NT2/D1 (cell line): ENCODE measurements around the gene RPN2.

Experiments used
- DNase-seq: peaks from one replicate; pipeline ENCODE4 v3.0.0-alpha.2; 2011; ENCODE audit warnings: low read depth, low spot score
- H3K27me3 ChIP-seq: 2 replicates; pipeline ENCODE4 v1.6.0; 2011; ENCODE audit warnings: mild to moderate bottlenecking; ENCODE audit not compliant: insufficient read length, insufficient read depth
- H3K36me3 ChIP-seq: 2 replicates; pipeline ENCODE4 v1.6.1; 2011; ENCODE audit warnings: mild to moderate bottlenecking, low read length, mixed read lengths; ENCODE audit not compliant: insufficient read depth, insufficient read length
- H3K4me1 ChIP-seq: 2 replicates; pipeline ENCODE4 v1.5.1; 2011; ENCODE audit not compliant: insufficient read depth, insufficient read length
- H3K4me3 ChIP-seq: 2 replicates; pipeline ENCODE4 v1.5.1; 2011; ENCODE audit warnings: low read depth; ENCODE audit not compliant: insufficient read length
- H3K9ac ChIP-seq: 2 replicates; pipeline ENCODE4 v1.6.0; 2011; ENCODE audit warnings: low read depth; ENCODE audit not compliant: insufficient read length
- H3K9me3 ChIP-seq: 2 replicates; pipeline ENCODE4 v1.5.1; 2011; ENCODE audit warnings: mild to moderate bottlenecking, low read length; ENCODE audit not compliant: insufficient read depth
- SUZ12 ChIP-seq: IDR thresholded peaks from 2 replicates; pipeline ENCODE4 v1.6.1; 2011; ENCODE audit not compliant: insufficient read length, insufficient read depth; ENCODE audit errors: extremely low read depth
- YY1 ChIP-seq: IDR thresholded peaks from 2 replicates; pipeline ENCODE4 v1.6.1; 2011; ENCODE audit not compliant: insufficient read length, insufficient read depth
- ZNF274 ChIP-seq: IDR thresholded peaks from 2 replicates; pipeline ENCODE4 v1.6.1; 2011; ENCODE audit warnings: mild to moderate bottlenecking, low read depth, low read length

The RPN2 gene

DNA sequence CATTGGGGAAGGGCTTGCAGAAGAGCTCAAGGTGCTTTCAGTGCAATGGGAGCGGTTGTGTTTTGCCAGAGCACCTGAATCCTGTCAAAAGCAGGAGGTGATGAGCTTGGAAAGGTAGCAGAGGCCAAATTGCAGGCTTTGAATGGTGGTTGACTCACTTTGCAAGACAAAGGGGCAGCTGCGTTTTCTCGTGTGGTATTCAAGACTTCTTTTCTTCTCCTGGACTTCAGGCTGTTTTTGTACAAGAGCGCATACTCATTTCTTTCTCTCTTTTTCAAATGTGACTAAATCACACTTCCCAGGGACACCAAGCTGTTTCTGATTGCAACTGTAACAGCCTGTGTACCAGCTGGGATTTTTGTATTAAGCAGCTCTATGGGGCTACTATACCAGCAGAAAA is 50.2 kb downstream of the RPN2 start:
- TF ChIP-seq YY1 (no peak), ZNF274 (no peak), SUZ12 (no peak)
- DNase-seq, result peak; percentile 79
- Histone ChIP-seq H3K36me3 (peaks cover 99% of the 10 kb centered on the region), H3K9ac (no peak overlapping the region), H3K4me1 (peaks cover 7% of the 10 kb centered on the region), H3K9me3 (no peaks in the 10 kb centered on the region), H3K27me3 (no peaks in the 10 kb centered on the region), H3K4me3 (no peak overlapping the region)

DNA sequence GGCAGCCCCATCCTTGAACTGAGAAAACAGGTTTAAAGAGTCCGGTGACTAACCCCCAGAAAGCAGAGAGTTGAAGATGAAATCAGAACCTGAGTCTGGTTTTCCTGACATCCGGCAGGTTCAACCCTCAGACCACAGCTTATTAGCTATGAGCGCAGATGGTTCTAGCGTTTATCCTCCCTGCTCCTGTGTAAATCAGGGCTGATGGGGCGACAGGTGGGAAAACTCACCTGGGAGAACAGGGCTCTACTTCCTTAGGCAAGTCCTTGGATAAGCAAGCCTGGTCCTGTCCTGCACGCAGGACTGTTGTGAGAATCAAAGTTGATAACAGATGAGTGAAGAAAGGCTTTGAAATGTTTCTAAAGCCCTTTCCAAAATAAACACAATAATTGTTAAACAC is 51.1 kb downstream of the RPN2 start:
- Histone ChIP-seq H3K9ac (no peak overlapping the region), H3K9me3 (no peaks in the 10 kb centered on the region), H3K27me3 (no peaks in the 10 kb centered on the region), H3K36me3 (peaks cover 99% of the 10 kb centered on the region), H3K4me1 (peaks cover 7% of the 10 kb centered on the region), H3K4me3 (no peak overlapping the region)
- TF ChIP-seq ZNF274 (no peak), SUZ12 (no peak), YY1 (no peak)
- no peak for DNase-seq

DNA sequence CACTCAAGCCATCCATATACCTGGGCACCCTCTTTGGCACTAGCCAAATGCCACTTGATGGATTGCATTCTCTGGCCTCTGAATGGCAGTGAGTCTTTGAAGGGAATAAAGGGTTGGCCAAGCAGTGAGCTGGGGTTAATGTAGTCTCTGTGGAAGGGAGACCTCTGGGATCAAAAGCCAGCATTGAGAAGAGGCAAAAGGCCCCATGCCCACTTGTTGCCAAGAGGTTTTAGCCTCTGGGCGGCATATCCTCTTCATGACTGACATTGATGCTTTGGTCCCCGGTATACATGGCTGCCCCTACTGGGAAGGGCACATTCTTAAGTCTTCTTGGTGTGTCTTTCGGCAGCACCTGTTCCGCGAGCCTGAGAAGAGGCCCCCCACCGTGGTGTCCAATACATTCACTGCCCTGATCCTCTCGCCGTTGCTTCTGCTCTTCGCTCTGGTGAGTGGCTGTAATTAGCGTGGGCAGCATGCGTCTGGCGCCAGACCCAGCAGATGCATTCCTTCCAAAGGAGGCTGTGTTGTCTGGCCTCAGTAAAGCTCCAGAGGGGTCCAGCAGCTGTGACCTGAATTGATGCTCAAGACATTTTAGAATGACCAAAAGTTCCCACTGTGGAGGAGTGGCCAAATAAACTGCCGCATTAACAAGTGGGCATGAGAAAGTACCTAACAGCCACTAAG is 53.0 kb downstream of the RPN2 start:
- no peak for TF ChIP-seq ZNF274
- no peak for TF ChIP-seq YY1
- no peak for TF ChIP-seq SUZ12
- Histone ChIP-seq H3K9ac (no peak overlapping the region), H3K27me3 (no peaks in the 10 kb centered on the region), H3K4me1 (peaks cover 4% of the 10 kb centered on the region), H3K9me3 (no peaks in the 10 kb centered on the region), H3K4me3 (no peak overlapping the region), H3K36me3 (peaks cover 97% of the 10 kb centered on the region)
- DNase-seq, result no peak

DNA sequence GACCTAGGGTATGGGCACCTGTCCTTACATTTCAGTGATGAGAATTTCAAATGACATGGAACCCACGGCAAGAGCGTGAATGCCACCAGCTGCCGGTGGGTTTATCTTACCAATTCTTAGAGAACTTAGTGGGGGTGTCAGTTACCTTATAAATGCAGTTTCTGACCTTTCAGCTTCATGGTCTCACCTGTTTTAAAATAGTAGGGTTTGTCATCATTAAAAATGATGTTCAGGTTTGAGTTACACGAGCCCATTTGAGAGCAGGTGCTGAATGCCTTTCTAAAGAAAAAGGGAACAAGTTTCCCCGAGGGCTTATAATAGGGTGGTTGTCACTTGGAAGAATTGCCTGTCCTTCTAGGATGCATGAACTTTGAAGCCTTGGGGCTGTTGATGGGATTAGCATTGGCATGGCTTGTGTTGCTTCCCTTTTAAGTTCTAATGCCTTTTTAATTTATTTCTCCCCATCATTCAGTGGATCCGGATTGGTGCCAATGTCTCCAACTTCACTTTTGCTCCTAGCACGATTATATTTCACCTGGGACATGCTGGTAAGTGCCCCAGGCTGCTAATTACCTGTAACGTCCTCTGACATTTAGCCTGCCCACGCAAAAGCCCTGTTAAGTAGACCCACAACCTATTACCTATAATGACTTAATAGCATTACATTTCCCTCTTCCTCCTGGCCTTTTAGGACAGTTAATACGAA is 54.6 kb downstream of the RPN2 start:
- H3K4me3 ChIP-seq, result no peak overlapping the region
- no peaks in the 10 kb centered on the region for H3K27me3 ChIP-seq
- DNase-seq, result no peak
- peaks cover 97% of the 10 kb centered on the region for H3K36me3 ChIP-seq
- H3K9me3 ChIP-seq, result no peaks in the 10 kb centered on the region
- TF ChIP-seq ZNF274, result no peak
- no peaks in the 10 kb centered on the region for H3K4me1 ChIP-seq
- no peak overlapping the region for H3K9ac ChIP-seq

DNA sequence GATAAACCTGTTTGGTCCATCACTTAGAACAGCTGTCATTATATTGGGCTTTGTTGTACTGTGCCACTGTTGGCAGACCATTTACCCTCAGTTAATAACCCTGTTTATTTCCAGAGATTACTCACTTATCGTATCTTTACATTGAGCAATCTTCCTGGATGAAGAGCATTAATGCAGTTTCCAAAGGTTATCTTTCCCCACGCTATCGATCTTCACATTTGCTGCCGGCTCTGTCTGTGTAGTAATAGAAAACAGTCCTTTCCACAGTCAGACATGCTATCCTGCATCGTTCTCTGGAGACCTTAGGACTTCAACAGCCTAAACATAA is 55.1 kb downstream of the RPN2 start:
- TF ChIP-seq SUZ12 (no peak), YY1 (no peak), ZNF274 (no peak)
- no peak for DNase-seq
- no peak overlapping the region for H3K4me3 ChIP-seq
- H3K9me3 ChIP-seq, result no peaks in the 10 kb centered on the region
- no peaks in the 10 kb centered on the region for H3K27me3 ChIP-seq
- H3K4me1 ChIP-seq, result no peaks in the 10 kb centered on the region
- H3K36me3 ChIP-seq, result peaks cover 97% of the 10 kb centered on the region
- H3K9ac ChIP-seq, result no peak overlapping the region

DNA sequence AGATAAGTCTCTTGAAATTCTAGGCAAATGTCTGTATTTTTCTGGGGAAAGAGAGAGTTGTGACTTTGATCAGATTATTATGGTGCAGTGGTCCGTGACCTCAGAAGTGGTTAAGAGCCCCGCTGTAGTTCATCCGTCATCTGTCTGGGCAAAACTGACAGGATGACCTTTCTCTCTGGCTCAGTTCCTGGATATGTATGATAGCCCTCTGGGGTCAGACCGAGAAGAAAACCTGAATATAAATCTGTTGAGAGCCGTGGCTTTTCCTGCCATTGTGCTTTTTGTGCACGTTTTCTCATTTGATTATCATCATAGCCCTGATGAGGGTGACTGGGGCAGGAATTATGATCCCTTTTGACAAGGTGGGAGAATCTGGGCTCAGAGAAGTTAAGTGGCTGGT is 55.9 kb downstream of the RPN2 start:
- TF ChIP-seq ZNF274, result no peak
- no peak for TF ChIP-seq SUZ12
- DNase-seq, result no peak
- H3K27me3 ChIP-seq, result no peaks in the 10 kb centered on the region
- H3K4me1 ChIP-seq, result no peaks in the 10 kb centered on the region
- no peaks in the 10 kb centered on the region for H3K9me3 ChIP-seq
- no peak overlapping the region for H3K4me3 ChIP-seq
- peaks cover 98% of the 10 kb centered on the region for H3K36me3 ChIP-seq
- H3K9ac ChIP-seq, result no peak overlapping the region

DNA sequence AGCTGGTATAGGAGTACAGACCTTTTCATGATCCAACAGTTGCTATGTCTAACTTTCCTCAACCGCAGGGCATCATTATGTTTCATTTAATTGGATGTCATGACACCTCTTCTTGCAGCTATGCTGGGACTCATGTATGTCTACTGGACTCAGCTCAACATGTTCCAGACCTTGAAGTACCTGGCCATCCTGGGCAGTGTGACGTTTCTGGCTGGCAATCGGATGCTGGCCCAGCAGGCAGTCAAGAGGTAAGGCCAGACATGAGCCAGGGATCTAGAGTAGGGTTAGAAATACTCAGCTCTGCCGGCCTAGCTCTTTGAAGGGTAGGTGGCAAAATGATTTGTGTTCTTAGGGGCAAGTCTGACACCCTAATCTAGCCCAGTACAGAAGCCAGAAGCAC is 57.3 kb downstream of the RPN2 start:
- Histone ChIP-seq H3K9me3 (no peaks in the 10 kb centered on the region), H3K4me1 (no peaks in the 10 kb centered on the region), H3K27me3 (no peaks in the 10 kb centered on the region), H3K4me3 (no peak overlapping the region), H3K36me3 (peaks cover 98% of the 10 kb centered on the region), H3K9ac (no peak overlapping the region)
- DNase-seq, result no peak
- TF ChIP-seq YY1 (no peak), ZNF274 (no peak), SUZ12 (no peak)
